Lower leg skin (tissue), 4 donors: ENCODE data around the gene CSN1S1. TPM values are rescaled to one million over a fixed set of nuclear protein-coding genes. Genes with fewer than 3 reads are reported as not detected.
"Not testable (repeated sequence)": the region's sequence is repeated elsewhere in the genome, so short reads cannot be mapped to it uniquely, and the experiment has no call there.

Source experiments
- DNase-seq, 2 donors: peaks; one replicate each; pipeline ENCODE4 v3.0.0-alpha.2; 2019; ENCODE audit warnings: low spot score in 2 of 2
- H3K4me3 ChIP-seq: fragments of 200-600 bp; sonication (generic); 2 replicates; pipeline ENCODE4 v1.5.1; 2017; ENCODE audit warnings: mild to moderate bottlenecking, low read depth; ENCODE audit not compliant: poor library complexity, severe bottlenecking
- CTCF ChIP-seq, 3 donors: fragments of 450-650 bp; IDR thresholded peaks; one replicate each; pipeline ENCODE4 v1.5.1; 2016; ENCODE audit warnings: antibody characterized with exemption in 3 of 3, mild to moderate bottlenecking in 3 of 3, moderate library complexity in 2 of 3
- POLR2A ChIP-seq, 2 donors: fragments of 450-650 bp; IDR thresholded peaks; one replicate each; pipeline ENCODE4 v1.6.1; 2016 to 2017; ENCODE audit warnings: antibody characterized with exemption in 2 of 2, mild to moderate bottlenecking in 1 of 2, moderate library complexity in 1 of 2
- WGBS, 2 donors: methylation state at CpG; one replicate each; pipeline ENCODE4 v1.1.5; 2018; 5-methylcytosine and 5-hydroxymethylcytosine counted together
- intact Hi-C: fragments of 100-400 bp; cut with DNase I; formaldehyde crosslinking; loops from one replicate; pipeline ENCODE4 v1.15.0; 2023; ENCODE audit warnings: low total_unique reads
- total RNA-seq, 4 donors: library from RNA; depleted of rRNA; stranded (reverse); fragments of >200 nt; gene quantifications; one replicate each; pipeline ENCODE4 v1.1.0, GENCODE V29; 2016

CSN1S1 gene
- total RNA-seq, 4 donors from 2014 or later, result 3.7 TPM; not detected in 3

- no peak for TF ChIP-seq CTCF (IDR thresholded peaks at IDR 0.05)
- TF ChIP-seq POLR2A (IDR thresholded peaks at IDR 0.05), result no peak
- H3K4me3 ChIP-seq, result no peak overlapping the region
- no peak for DNase-seq
- intact Hi-C loops, result no loop called here
Observed at GRCh38 chr4:69896530-69897116, 34.2 kb upstream of the CSN1S1 start.

GRCh38 chr4:69907151-69907550 is 23.7 kb upstream of the CSN1S1 start:
- 57 to 72% methylated on average over 1 of the region's 1 CpG for WGBS, 2 donors
- H3K4me3 ChIP-seq, result no peak overlapping the region
- intact Hi-C loops, result no loop called here
- TF ChIP-seq POLR2A (IDR thresholded peaks at IDR 0.05) (no peak), CTCF (IDR thresholded peaks at IDR 0.05) (no peak)
- no peak for DNase-seq

GRCh38 chr4:69909195-69909594 is 21.7 kb upstream of the CSN1S1 start:
- 93 to 97% methylated on average over 4 of the region's 4 CpGs for WGBS, 2 donors
- TF ChIP-seq POLR2A (IDR thresholded peaks at IDR 0.05), result no peak
- TF ChIP-seq CTCF (IDR thresholded peaks at IDR 0.05), result no peak
- DNase-seq, result no peak
- no peak overlapping the region for H3K4me3 ChIP-seq
- intact Hi-C loops, result no loop called here

DNA sequence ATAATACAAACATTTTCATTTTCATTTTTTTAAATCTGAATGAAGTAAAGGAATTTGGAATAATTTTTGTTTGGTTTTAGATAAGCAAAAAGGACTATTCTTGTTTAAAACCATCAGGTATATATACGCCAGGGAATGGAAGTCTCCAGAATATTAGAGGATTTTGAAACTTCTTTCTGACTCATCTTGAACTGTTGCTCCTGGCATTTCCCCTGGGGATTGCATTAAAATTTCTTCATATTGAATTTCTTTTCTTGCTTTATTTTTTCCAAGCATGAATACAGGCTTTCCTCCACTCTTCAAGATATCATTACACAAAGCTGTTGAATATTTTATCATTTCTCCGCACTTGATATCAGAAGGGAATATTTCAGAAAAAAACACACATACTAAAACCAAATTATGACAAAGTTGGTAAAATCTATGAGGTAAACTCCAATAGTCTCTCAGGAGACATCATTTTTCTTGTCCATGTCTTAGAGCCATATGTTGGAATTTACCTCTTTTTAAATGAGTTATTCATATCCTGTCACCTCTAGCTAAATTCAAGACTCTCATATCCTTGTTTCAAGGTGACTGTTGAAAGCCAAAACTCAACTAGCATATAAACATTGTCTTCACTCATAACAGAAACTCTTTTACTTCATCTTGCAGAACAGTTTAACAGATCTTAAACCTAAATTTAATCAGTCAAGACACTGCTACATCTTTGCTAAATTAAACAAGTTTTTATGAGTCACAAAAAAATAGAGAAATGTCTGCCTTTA is 20.7 kb upstream of the CSN1S1 start:
- H3K4me3 ChIP-seq, result no peak overlapping the region
- intact Hi-C loops, result no loop called here
- TF ChIP-seq CTCF (IDR thresholded peaks at IDR 0.05) (no peak), POLR2A (IDR thresholded peaks at IDR 0.05) (no peak)
- DNase-seq, result no peak
- 76 to 80% methylated on average over 2 of the region's 2 CpGs for WGBS, 2 donors

GRCh38 chr4:69920874-69921273 is 10.0 kb upstream of the CSN1S1 start:
- intact Hi-C loops, result no loop called here
- H3K4me3 ChIP-seq, result no peak overlapping the region
- TF ChIP-seq POLR2A (IDR thresholded peaks at IDR 0.05) (no peak), CTCF (IDR thresholded peaks at IDR 0.05) (no peak)
- WGBS, 2 donors, result 51 to 62% methylated on average over 4 of the region's 4 CpGs
- DNase-seq, result no peak

DNA sequence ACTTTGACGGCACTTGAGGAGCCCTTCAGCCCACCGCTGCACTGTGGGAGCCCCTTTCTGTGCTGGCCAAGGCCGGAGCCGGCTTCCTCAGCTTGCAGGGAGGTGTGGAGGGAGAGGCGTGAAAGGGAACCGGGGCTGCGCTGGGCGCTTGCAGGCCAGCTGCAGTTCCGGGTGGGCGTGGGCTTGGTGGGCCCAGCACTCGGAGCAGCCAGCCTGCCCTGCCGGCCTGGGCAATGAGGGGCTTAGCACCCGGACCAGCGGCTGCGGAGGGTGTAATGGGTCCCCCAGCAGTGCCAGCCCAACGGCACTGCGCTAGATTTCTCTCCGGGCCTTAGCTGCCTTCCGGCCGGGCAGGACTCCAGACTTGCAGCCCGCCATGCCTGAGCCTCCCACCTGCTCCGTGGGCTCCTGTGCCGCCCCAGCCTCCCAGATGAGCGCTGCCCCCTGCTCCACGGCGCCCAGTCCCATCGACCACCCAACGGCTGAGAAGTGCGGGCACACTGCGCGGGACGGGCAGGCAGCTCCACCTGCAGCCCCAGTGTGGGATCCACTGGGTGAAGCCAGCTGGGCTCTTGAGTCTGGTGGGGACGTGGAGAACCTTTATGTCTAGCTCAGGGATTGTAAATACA is 7.0 kb upstream of the CSN1S1 start:
- intact Hi-C loops, DNase-seq, H3K4me3 ChIP-seq: not testable (repeated sequence)
- 92 to 98% methylated on average over 19 to 32 of the region's 33 CpGs for WGBS, 2 donors
